A549 (cell line): ENCODE data around the gene WDFY2.

Experiments used
- CBX2 ChIP-seq: fragments of 200-600 bp; sonication (generic); IDR thresholded peaks from 2 replicates; pipeline ENCODE4 v1.6.1; 2016; ENCODE audit warnings: low read depth, mild to moderate bottlenecking, borderline replicate concordance
- CHD2 ChIP-seq: fragments of 150-350 bp; IDR thresholded peaks from 2 replicates; pipeline ENCODE4 v1.6.1; 2014; ENCODE audit warnings: low read length; ENCODE audit not compliant: partially characterized antibody
- CTCF ChIP-seq: fragments of >200 bp; sonication (Bioruptor Twin); formaldehyde crosslinking; IDR thresholded peaks from 3 replicates; pipeline ENCODE4 v1.5.1; 2016
- E2F6 ChIP-seq: IDR thresholded peaks from 2 replicates; pipeline ENCODE4 v1.6.1; 2012; ENCODE audit warnings: low read depth, borderline replicate concordance
- EP300 ChIP-seq, 2 experiments: fragments of >200 bp; sonication (Bioruptor Twin); formaldehyde crosslinking; IDR thresholded peaks; 2 replicates in 1 of 2; 3 replicates in 1 of 2; pipeline ENCODE4 v1.6.1; 2016 to 2017
- JUNB ChIP-seq: fragments of >200 bp; sonication (Bioruptor Twin); formaldehyde crosslinking; IDR thresholded peaks from 2 replicates; pipeline ENCODE4 v1.6.1; 2016
- POLR2A ChIP-seq: IDR thresholded peaks from 2 replicates; pipeline ENCODE4 v1.6.1; 2012; ENCODE audit warnings: mild to moderate bottlenecking, low read length

- no peak for TF ChIP-seq EP300 (IDR thresholded peaks at IDR 0.05)
- no peak for TF ChIP-seq CHD2
- no peak for TF ChIP-seq JUNB
- TF ChIP-seq E2F6, result no peak
- TF ChIP-seq CTCF, result no peak
- TF ChIP-seq CBX2, result no peak
- TF ChIP-seq POLR2A, result no peak
Measured at GRCh38 chr13:51742611-51743010, 158.3 kb downstream of the WDFY2 start.
